Natural killer cell treated with Interleukin-12 subunit alpha and Interleukin-12 subunit beta and Interleukin-15 and Interleukin-18, amount 100 ng/mL, for 72 hours (primary cell): Measurements from ENCODE around the gene RUVBL2. TPM values are rescaled to one million over a fixed set of nuclear protein-coding genes. Genes with fewer than 3 reads are reported as not detected.
"Not testable (repeated sequence)": the region's sequence is repeated elsewhere in the genome, so short reads cannot be mapped to it uniquely, and the experiment has no call there.

Experiments
- ATAC-seq, 2 donors: fragments of 150-1000 bp; cut with Tn5 transposase in 1 of 2; sonication (Bioruptor Pico), chemical (Tn5 transposase) in 1 of 2; 2 replicates each; pipeline ENCODE4 v1.10.0; 2021
- DNase-seq: peaks from one replicate; pipeline ENCODE4 v3.0.0; 2022; ENCODE audit warnings: low spot score
- H3K27ac Mint-ChIP-seq, 2 donors: 1 replicate in 1 of 2; 2 replicates in 1 of 2; pipeline ENCODE4 v1.8.0; 2022; ENCODE audit warnings: mixed read lengths in 2 of 2, mild to moderate bottlenecking in 1 of 2, moderate library complexity in 1 of 2
- H3K27me3 Mint-ChIP-seq, 2 donors: 1 replicate in 1 of 2; 2 replicates in 1 of 2; pipeline ENCODE4 v1.8.0; 2022; ENCODE audit warnings: mixed read lengths in 2 of 2
- H3K36me3 Mint-ChIP-seq: one replicate; pipeline ENCODE4 v1.8.0; 2022; ENCODE audit warnings: mixed read lengths
- H3K4me1 Mint-ChIP-seq, 2 donors: 1 replicate in 1 of 2; 2 replicates in 1 of 2; pipeline ENCODE4 v1.8.0; 2022; ENCODE audit warnings: low read depth in 2 of 2, mixed read lengths in 2 of 2, mild to moderate bottlenecking in 1 of 2
- H3K4me3 Mint-ChIP-seq: one replicate; pipeline ENCODE4 v1.8.0; 2022; ENCODE audit warnings: mixed read lengths
- H3K9me3 Mint-ChIP-seq: 2 replicates; pipeline ENCODE4 v1.8.0; 2022; ENCODE audit warnings: mixed read lengths
- total RNA-seq, 2 donors: library from RNA; stranded (reverse); gene quantifications; one replicate each; pipeline ENCODE4 v1.2.3, GENCODE V29; 2022

RUVBL2 gene
- total RNA-seq, 2 donors from 2014 or later: 101 to 173 TPM

DNA sequence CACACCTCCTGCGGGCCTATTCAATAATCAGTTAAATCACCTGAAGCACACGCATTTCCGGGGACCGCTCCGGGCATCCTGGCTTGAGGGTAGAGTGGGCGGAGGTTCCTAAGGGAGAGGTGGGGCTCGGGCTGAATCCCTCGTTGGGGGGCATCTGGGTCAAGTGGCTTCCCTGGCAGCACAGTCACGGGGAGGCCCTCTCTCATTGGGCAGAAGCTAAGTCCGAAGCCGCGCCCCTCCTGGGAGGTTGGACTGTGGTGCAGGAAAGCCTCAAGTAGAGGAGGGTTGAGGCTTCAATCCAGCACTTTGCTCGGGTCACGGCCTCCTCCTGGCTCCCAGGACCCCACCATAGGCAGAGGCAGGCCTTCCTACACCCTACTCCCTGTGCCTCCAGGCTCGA is 49.9 kb downstream of the RUVBL2 start, which contains the start of gene CGB5:
CGB5 (plus strand) TSS at position 301 of the 400 bp plus-strand sequence. CDS start 362 bp downstream, outside the sequence.
- ATAC-seq, H3K4me3 Mint-ChIP-seq, H3K4me1 Mint-ChIP-seq, DNase-seq, H3K27ac Mint-ChIP-seq, H3K9me3 Mint-ChIP-seq, H3K36me3 Mint-ChIP-seq, H3K27me3 Mint-ChIP-seq: not testable (repeated sequence)

- H3K36me3 Mint-ChIP-seq, H3K27me3 Mint-ChIP-seq, DNase-seq, H3K9me3 Mint-ChIP-seq, H3K4me1 Mint-ChIP-seq, H3K4me3 Mint-ChIP-seq, H3K27ac Mint-ChIP-seq, ATAC-seq: not testable (repeated sequence)
These were observed 55.3 kb downstream of the RUVBL2 start, which contains the start of gene CGB8 for GRCh38 chr19:49049011-49049410. TSS of gene CGB8 (minus strand) at chr19:49049111. CDS start at chr19:49048739, 372 bp downstream.

GRCh38 chr19:49049834-49050233 is 56.1 kb downstream of the RUVBL2 start:
- H3K36me3 Mint-ChIP-seq, H3K27me3 Mint-ChIP-seq, H3K4me3 Mint-ChIP-seq, ATAC-seq, H3K27ac Mint-ChIP-seq, H3K4me1 Mint-ChIP-seq, DNase-seq, H3K9me3 Mint-ChIP-seq: not testable (repeated sequence)

- H3K36me3 Mint-ChIP-seq: not testable (repeated sequence)
These were observed 56.8 kb downstream of the RUVBL2 start for GRCh38 chr19:49050376-49051033.

GRCh38 chr19:49056101-49056901 is 62.6 kb downstream of the RUVBL2 start:
- H3K36me3 Mint-ChIP-seq: no peaks in the 10 kb centered on the region
- H3K9me3 Mint-ChIP-seq: no peaks in the 10 kb centered on the region
- peaks cover 13 to 15% of the 10 kb centered on the region in 2 donors for H3K4me1 Mint-ChIP-seq
- no peak overlapping the region for H3K27ac Mint-ChIP-seq
- peaks cover 23 to 32% of the 10 kb centered on the region in 2 donors for H3K27me3 Mint-ChIP-seq
- peak overlapping the region; percentile 82 for H3K4me3 Mint-ChIP-seq
- DNase-seq (peak; percentile 70), ATAC-seq (peak; percentile 81 to 89)

More at GRCh38 chr19:49050376-49051033, 56.8 kb downstream of the RUVBL2 start:
- H3K4me3 Mint-ChIP-seq, H3K27me3 Mint-ChIP-seq, H3K4me1 Mint-ChIP-seq, H3K27ac Mint-ChIP-seq, H3K9me3 Mint-ChIP-seq, DNase-seq, ATAC-seq: not testable (repeated sequence)

DNA sequence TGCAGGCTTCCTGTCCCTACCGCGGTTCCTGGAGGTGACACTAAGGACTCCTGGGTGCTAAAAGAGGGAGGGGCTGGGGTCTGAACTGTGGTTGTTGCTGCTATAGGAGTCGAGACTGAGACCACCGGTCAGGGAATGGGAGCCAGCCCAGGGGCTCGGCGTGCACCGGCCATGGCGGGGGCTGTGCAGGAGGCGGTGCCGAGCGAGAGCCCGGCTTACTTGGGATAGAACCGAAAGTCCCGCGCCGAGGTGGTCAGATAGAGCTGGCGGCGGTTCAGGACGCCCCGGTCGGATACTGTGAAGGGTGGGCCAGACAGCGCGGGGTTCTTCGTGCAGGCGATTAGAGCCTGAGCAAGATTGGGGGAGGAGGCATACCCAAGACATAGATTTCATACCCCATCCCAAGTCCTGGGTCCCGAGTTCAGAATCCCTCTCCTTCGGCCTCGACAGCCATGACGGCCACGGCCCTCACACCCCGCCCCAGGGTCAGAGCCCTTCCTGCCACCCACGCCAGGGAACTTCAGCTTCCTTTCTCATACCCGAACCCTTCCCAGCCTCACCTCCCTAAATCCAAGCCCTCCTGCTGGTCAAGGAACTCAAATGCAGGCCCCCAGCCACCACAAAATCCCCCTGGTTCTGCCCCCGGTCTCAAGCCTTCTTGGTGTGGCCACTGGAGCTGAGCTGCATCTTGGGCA is 63.4 kb downstream of the RUVBL2 start:
- peak in 1 of 2 donors; percentile 26 for ATAC-seq
- H3K36me3 Mint-ChIP-seq: not testable (repeated sequence)
- H3K27me3 Mint-ChIP-seq: peaks cover 23 to 32% of the 10 kb centered on the region in 2 donors

GRCh38 chr19:49057636-49058234 is 64.0 kb downstream of the RUVBL2 start, which contains the start of gene CGB7:
TSS of gene CGB7 (minus strand) at chr19:49057749. CDS start at chr19:49055375, 2,374 bp downstream.
- no peaks in the 10 kb centered on the region for H3K36me3 Mint-ChIP-seq
- DNase-seq: no peak
- peaks cover 15% of the 10 kb centered on the region in 2 donors for H3K4me1 Mint-ChIP-seq
- peak within 1 kb of the TSS in 1 of 2 donors; percentile 48 for H3K27ac Mint-ChIP-seq
- peaks cover 23 to 32% of the 10 kb centered on the region in 2 donors for H3K27me3 Mint-ChIP-seq
- peak within 1 kb of the TSS; percentile 82 for H3K4me3 Mint-ChIP-seq
- H3K9me3 Mint-ChIP-seq: no peaks in the 10 kb centered on the region
- peak; percentile 25 to 48 for ATAC-seq

More for the DNA sequence above, 63.4 kb downstream of the RUVBL2 start:
- not testable (repeated sequence) for H3K9me3 Mint-ChIP-seq, DNase-seq
- Mint-ChIP-seq H3K4me3 (peak overlapping the region; percentile 82), H3K4me1 (peaks cover 15% of the 10 kb centered on the region in 2 donors), H3K27ac (peak overlapping the region in 1 of 2 donors; percentile 48)

- Mint-ChIP-seq H3K27ac (no peak overlapping the region), H3K36me3 (no peaks in the 10 kb centered on the region), H3K4me3 (no peak overlapping the region), H3K9me3 (no peaks in the 10 kb centered on the region), H3K27me3 (peaks cover 25 to 32% of the 10 kb centered on the region in 2 donors), H3K4me1 (peaks cover 15% of the 10 kb centered on the region in 2 donors)
- ATAC-seq: no peak
- DNase-seq: no peak
These were observed 64.9 kb downstream of the RUVBL2 start for GRCh38 chr19:49058562-49058961.

GRCh38 chr19:49059053-49059452 is 65.4 kb downstream of the RUVBL2 start:
- ATAC-seq: no peak
- Mint-ChIP-seq H3K27me3 (peaks cover 25 to 32% of the 10 kb centered on the region in 2 donors), H3K27ac (no peak overlapping the region), H3K36me3 (no peaks in the 10 kb centered on the region), H3K9me3 (no peaks in the 10 kb centered on the region), H3K4me3 (no peak overlapping the region), H3K4me1 (peaks cover 15% of the 10 kb centered on the region in 2 donors)
- DNase-seq: no peak

- Mint-ChIP-seq H3K9me3 (no peaks in the 10 kb centered on the region), H3K27me3 (peaks cover 31 to 41% of the 10 kb centered on the region in 2 donors), H3K36me3 (no peaks in the 10 kb centered on the region), H3K4me3 (no peak overlapping the region), H3K4me1 (peaks cover 15 to 20% of the 10 kb centered on the region in 2 donors), H3K27ac (no peak overlapping the region)
- DNase-seq (no peak), ATAC-seq (no peak)
These were observed 67.3 kb downstream of the RUVBL2 start for GRCh38 chr19:49061000-49061399.

DNA sequence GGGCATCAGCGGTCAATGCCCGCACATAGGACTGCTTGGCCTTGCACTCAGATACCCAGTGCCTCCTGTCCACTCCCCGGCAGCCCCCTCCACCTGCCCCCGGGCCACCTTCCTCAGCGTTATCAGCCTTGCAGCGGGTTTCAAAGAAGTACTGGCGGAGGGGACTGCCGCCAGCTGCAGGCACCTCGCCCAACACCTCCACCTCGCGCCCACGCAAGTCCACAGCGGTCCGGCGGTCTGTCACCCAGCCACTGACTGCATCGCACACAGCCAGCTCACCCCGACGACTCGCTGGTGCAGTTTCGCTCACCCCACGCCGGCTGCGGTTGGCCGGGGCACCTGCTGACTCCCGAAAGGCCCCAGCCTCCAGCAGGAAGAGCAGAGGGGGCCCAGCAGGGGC is 67.8 kb downstream of the RUVBL2 start:
- H3K4me1 Mint-ChIP-seq: peaks cover 15 to 20% of the 10 kb centered on the region in 2 donors
- DNase-seq (peak; percentile 67), ATAC-seq (peak; percentile 61 to 82)
- no peak overlapping the region for H3K27ac Mint-ChIP-seq
- no peaks in the 10 kb centered on the region for H3K36me3 Mint-ChIP-seq
- H3K4me3 Mint-ChIP-seq: no peak overlapping the region
- peaks cover 32 to 45% of the 10 kb centered on the region in 2 donors for H3K27me3 Mint-ChIP-seq
- no peaks in the 10 kb centered on the region for H3K9me3 Mint-ChIP-seq

DNA sequence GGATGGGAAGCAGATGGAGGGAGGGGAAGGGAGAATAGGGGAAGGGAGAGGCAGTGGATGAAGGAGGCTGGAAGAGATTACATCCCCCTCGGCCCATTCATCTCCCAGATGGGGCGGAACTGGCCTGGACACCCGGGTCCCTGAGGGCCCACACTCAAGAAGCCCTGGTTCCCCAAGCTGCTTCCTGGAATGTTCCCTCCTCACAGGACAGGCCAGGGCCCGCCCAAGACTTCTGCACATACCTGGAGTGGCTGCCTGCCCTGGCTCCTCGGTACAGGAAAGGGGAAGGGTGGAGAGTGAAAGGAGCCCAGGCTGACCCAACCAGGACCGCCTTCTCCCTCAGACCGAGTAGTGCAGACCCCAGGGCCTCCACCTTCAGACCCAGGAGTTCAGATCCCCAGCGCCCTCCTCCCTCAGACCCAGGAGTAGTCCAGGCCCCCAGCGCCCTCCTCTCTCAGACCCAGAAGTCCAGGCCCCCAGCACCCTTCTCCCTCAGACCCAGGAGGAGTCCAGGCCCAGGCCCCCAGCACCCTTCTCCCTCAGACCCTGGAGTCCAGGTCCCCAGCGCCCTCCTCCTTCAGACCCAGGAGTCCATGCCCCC is 70.4 kb downstream of the RUVBL2 start:
- no peaks in the 10 kb centered on the region for H3K9me3 Mint-ChIP-seq
- H3K27me3 Mint-ChIP-seq: peaks cover 36 to 50% of the 10 kb centered on the region in 2 donors
- H3K36me3 Mint-ChIP-seq: no peaks in the 10 kb centered on the region
- no peak overlapping the region for H3K27ac Mint-ChIP-seq
- no peak for DNase-seq
- no peak for ATAC-seq
- peaks cover 0 to 7% of the 10 kb centered on the region in 2 donors for H3K4me1 Mint-ChIP-seq
- no peak overlapping the region for H3K4me3 Mint-ChIP-seq
